H1 (cell line): ENCODE results near the gene OPN1SW. TPM values are rescaled to one million over a fixed set of nuclear protein-coding genes. Genes with fewer than 3 reads are reported as not detected.

ENCODE experiments used
- CTCF ChIA-PET: fragments of 300-600 bp; sonication (Branson Sonifier 250); formaldehyde crosslinking; loops from one replicate; lab custom pipeline; 2021; ENCODE audit not compliant: partially characterized antibody; lab: Charles Lee
- POLR2A ChIA-PET: fragments of 300-600 bp; sonication (Branson Sonifier 250); formaldehyde crosslinking; loops from one replicate; lab custom pipeline; 2021; ENCODE audit warnings: inconsistent platforms; ENCODE audit not compliant: partially characterized antibody; lab: Charles Lee
- DNase-seq, 2 experiments: peaks; one replicate each; pipeline versions ENCODE4 v3.0.0 to v3.0.0-alpha.2; 2010 to 2022; ENCODE audit warnings: low spot score in 2 of 2, low read depth in 1 of 2, mixed read lengths in 1 of 2
- FAIRE-seq: peaks from 2 replicates; lab custom pipeline; 2011; peaks lifted over from hg19 to GRCh38; lab: Jason Lieb, UNC
- H2AFZ ChIP-seq: 2 replicates; pipeline ENCODE4 v1.8.1; 2012; ENCODE audit warnings: low read length, inconsistent platforms
- H2AK5ac ChIP-seq: 2 replicates; pipeline ENCODE4 v1.6.1; 2013; ENCODE audit warnings: low read depth, low read length
- H2BK120ac ChIP-seq: replicated peaks from 2 replicates; pipeline ENCODE3; 2013; ENCODE audit warnings: low read depth, low read length, inconsistent platforms
- H2BK12ac ChIP-seq: 2 replicates; pipeline ENCODE4 v1.6.1; 2013; ENCODE audit warnings: low read depth, low read length
- H2BK15ac ChIP-seq: 2 replicates; pipeline ENCODE4 v1.6.1; 2013; ENCODE audit warnings: low read length
- H2BK20ac ChIP-seq: 2 replicates; pipeline ENCODE4 v1.6.1; 2013; ENCODE audit warnings: low read length
- H2BK5ac ChIP-seq: 2 replicates; pipeline ENCODE4 v1.6.1; 2013; ENCODE audit warnings: low read depth, low read length
- H3K14ac ChIP-seq: 2 replicates; pipeline ENCODE4 v1.6.1; 2013; ENCODE audit warnings: inconsistent platforms; ENCODE audit not compliant: insufficient read length
- H3K18ac ChIP-seq: 2 replicates; pipeline ENCODE4 v1.6.1; 2013; ENCODE audit warnings: low read length; ENCODE audit errors: extremely low read depth
- H3K23ac ChIP-seq: 2 replicates; pipeline ENCODE4 v1.6.1; 2013; ENCODE audit warnings: inconsistent platforms; ENCODE audit not compliant: insufficient read length
- H3K23me2 ChIP-seq: 2 replicates; pipeline ENCODE4 v1.6.1; 2013; ENCODE audit warnings: low read depth, low read length
- H3K27ac ChIP-seq: 2 replicates; pipeline ENCODE4 v1.6.1; 2011; ENCODE audit warnings: low read depth, low read length, inconsistent platforms
- H3K27me3 ChIP-seq, 4 experiments: replicated peaks in 1 of 4; 1 replicate in 1 of 4; 2 replicates in 3 of 4; pipeline versions ENCODE4 v1.6.1 to v1.8.1; 2011 to 2013; ENCODE audit warnings: low read length in 3 of 4, mild to moderate bottlenecking in 3 of 4, inconsistent platforms in 2 of 4, mixed read lengths in 2 of 4, moderate library complexity in 1 of 4; ENCODE audit not compliant: control insufficient read depth in 3 of 4, insufficient read depth in 3 of 4; ENCODE audit errors: extremely low read depth in 1 of 4
- H3K36me3 ChIP-seq, 4 experiments: 2 replicates each; pipeline versions ENCODE4 v1.6.1 to v1.8.1; 2011 to 2013; ENCODE audit warnings: mild to moderate bottlenecking in 4 of 4, low read length in 3 of 4, moderate library complexity in 2 of 4, control low read depth in 1 of 4, inconsistent platforms in 1 of 4; ENCODE audit not compliant: insufficient read depth in 4 of 4, control insufficient read depth in 2 of 4
- H3K4ac ChIP-seq: replicated peaks from 2 replicates; pipeline ENCODE3; 2013; ENCODE audit warnings: low read length, low read depth, mixed read lengths, inconsistent platforms; ENCODE audit not compliant: insufficient read length
- H3K4me1 ChIP-seq, 4 experiments: replicated peaks in 1 of 4; 1 replicate in 1 of 4; 2 replicates in 3 of 4; pipeline versions ENCODE4 v1.6.1 to v1.8.1; 2011 to 2013; ENCODE audit warnings: low read length in 3 of 4, inconsistent platforms in 2 of 4, mixed read lengths in 1 of 4; ENCODE audit not compliant: insufficient read depth in 4 of 4, control insufficient read depth in 3 of 4
- H3K4me2 ChIP-seq, 2 experiments: 2 replicates each; pipeline versions ENCODE4 v1.6.1 to v1.8.1; 2011 to 2013; ENCODE audit warnings: low read depth in 2 of 2, low read length in 2 of 2, control low read depth in 1 of 2, inconsistent platforms in 1 of 2, mild to moderate bottlenecking in 1 of 2; ENCODE audit not compliant: insufficient read depth in 1 of 2
- H3K4me3 ChIP-seq, 4 experiments: fragments of 200-600, 300-600 bp in 1 of 4; sonication (generic), shearing (Covaris generic), sonication (Bioruptor Twin) in 1 of 4; 2 replicates each; pipeline versions ENCODE4 v1.5.1 to v1.8.1; 2011 to 2016; ENCODE audit warnings: low read length in 4 of 4, low read depth in 3 of 4, control low read depth in 2 of 4, inconsistent platforms in 2 of 4, mild to moderate bottlenecking in 2 of 4, mixed read lengths in 1 of 4, moderate library complexity in 1 of 4; ENCODE audit not compliant: insufficient read depth in 2 of 4; ENCODE audit errors: extremely low read depth in 1 of 4
- H3K56ac ChIP-seq: replicated peaks from 2 replicates; pipeline ENCODE3; 2013; ENCODE audit warnings: low read depth, mild to moderate bottlenecking, mixed read lengths, low read length, inconsistent platforms; ENCODE audit not compliant: insufficient read length
- H3K79me1 ChIP-seq: 2 replicates; pipeline ENCODE4 v1.6.1; 2013; ENCODE audit warnings: low read depth, low read length, control low read depth
- H3K79me2 ChIP-seq, 2 experiments: 2 replicates each; pipeline versions ENCODE4 v1.6.1 to v1.8.1; 2012 to 2013; ENCODE audit warnings: low read length in 2 of 2, mild to moderate bottlenecking in 2 of 2, inconsistent platforms in 1 of 2; ENCODE audit not compliant: insufficient read depth in 2 of 2, control insufficient read depth in 1 of 2
- H3K9ac ChIP-seq, 4 experiments: replicated peaks in 1 of 4; 1 replicate in 1 of 4; 2 replicates in 3 of 4; pipeline versions ENCODE4 v1.6.1 to v1.8.1; 2011 to 2013; ENCODE audit warnings: low read depth in 3 of 4, low read length in 3 of 4, control low read depth in 2 of 4, mild to moderate bottlenecking in 2 of 4, moderate library complexity in 2 of 4, inconsistent platforms in 1 of 4; ENCODE audit errors: extremely low read depth in 1 of 4
- H3K9me3 ChIP-seq, 2 experiments: 2 replicates each; pipeline versions ENCODE4 v1.6.1 to v1.8.1; 2012 to 2013; ENCODE audit warnings: mild to moderate bottlenecking in 2 of 2, moderate library complexity in 2 of 2, control low read depth in 1 of 2, inconsistent platforms in 1 of 2, low read depth in 1 of 2, low read length in 1 of 2, mixed read lengths in 1 of 2; ENCODE audit not compliant: insufficient read depth in 2 of 2
- H4K20me1 ChIP-seq, 2 experiments: replicated peaks in 1 of 2; 2 replicates each; pipeline versions ENCODE3 to v1.8.1; 2011 to 2013; ENCODE audit warnings: inconsistent platforms in 2 of 2, low read length in 2 of 2, mild to moderate bottlenecking in 1 of 2; ENCODE audit not compliant: insufficient read depth in 2 of 2, control insufficient read depth in 1 of 2
- H4K5ac ChIP-seq: 2 replicates; pipeline ENCODE4 v1.6.1; 2013; ENCODE audit warnings: low read length, low read depth, mixed read lengths, inconsistent platforms; ENCODE audit not compliant: insufficient read length
- H4K8ac ChIP-seq: 2 replicates; pipeline ENCODE4 v1.8.0; 2013; ENCODE audit warnings: mild to moderate bottlenecking, moderate library complexity, low read length, inconsistent platforms; ENCODE audit not compliant: insufficient read depth; ENCODE audit errors: extremely low read depth
- H4K91ac ChIP-seq: replicated peaks from 2 replicates; pipeline ENCODE3; 2013; ENCODE audit warnings: low read length, mixed read lengths, inconsistent platforms; ENCODE audit not compliant: insufficient read length
- ASH2L ChIP-seq: fragments of 200-600, 300-600 bp; sonication (generic); IDR thresholded peaks from one replicate; pipeline ENCODE4 v1.7.1; 2017; ENCODE audit warnings: low read length
- E2F6 ChIP-seq: IDR thresholded peaks from 2 replicates; pipeline ENCODE4 v1.6.1; 2012; ENCODE audit warnings: inconsistent platforms
- EZH2 ChIP-seq: fragments of 200-600 bp; sonication (generic); IDR thresholded peaks from 2 replicates; pipeline ENCODE4 v1.7.1; 2012; ENCODE audit warnings: low read depth, mild to moderate bottlenecking, moderate library complexity, low read length, inconsistent platforms; ENCODE audit not compliant: severe bottlenecking
- HDAC6 ChIP-seq: IDR thresholded peaks from one replicate; pipeline ENCODE4 v1.7.1; 2012; ENCODE audit warnings: low read depth, mild to moderate bottlenecking, inconsistent platforms, low read length, moderate library complexity
- JUN ChIP-seq: IDR thresholded peaks from 2 replicates; pipeline ENCODE4 v1.6.1; 2011; ENCODE audit warnings: low read depth, mild to moderate bottlenecking, improper control_type of control experiment, low read length
- JUND ChIP-seq: IDR thresholded peaks from 2 replicates; pipeline ENCODE4 v1.6.1; 2011; ENCODE audit warnings: mild to moderate bottlenecking, improper control_type of control experiment, low read length
- NANOG ChIP-seq: IDR thresholded peaks from 2 replicates; pipeline ENCODE4 v1.6.1; 2011; ENCODE audit warnings: low read length, low read depth, mild to moderate bottlenecking, inconsistent platforms; ENCODE audit not compliant: insufficient read depth, poor library complexity, severe bottlenecking
- TBP ChIP-seq: IDR thresholded peaks from 2 replicates; pipeline ENCODE4 v1.6.1; 2011; ENCODE audit warnings: low read depth, low read length, improper control_type of control experiment
- TCF12 ChIP-seq: IDR thresholded peaks from 2 replicates; pipeline ENCODE4 v1.6.1; 2011; ENCODE audit warnings: low read depth, mild to moderate bottlenecking, low read length
- WGBS, 2 experiments: shearing (Covaris generic) in 1 of 2; methylation state at CpG; one replicate each; pipeline versions ENCODE4 v1.1.6 to v1.1.7; 2013 to 2015; ENCODE audit warnings: low lambda C conversion rate in 2 of 2, mixed read lengths in 2 of 2, inconsistent platforms in 1 of 2, low coverage in 1 of 2, missing lambda C conversion rate in 1 of 2; ENCODE audit not compliant: insufficient replicate concordance in 2 of 2, insufficient coverage in 1 of 2, insufficient read length in 1 of 2; ENCODE audit errors: extremely low coverage in 1 of 2, missing lambda C conversion rate in 1 of 2; 5-methylcytosine and 5-hydroxymethylcytosine counted together
- polyA plus RNA-seq, 7 experiments: library from polyadenylated mRNA; depleted of rRNA in 3 of 7; stranded (reverse) in 5 of 7; unstranded in 2 of 7; fragments of >200 nt in 5 of 7; fragments of 200-250 nt in 2 of 7; gene quantifications; 1 replicate in 5 of 7; 2 replicates in 1 of 7; 4 replicates in 1 of 7; pipeline versions ENCODE4 v1.2.1 to v1.2.3, GENCODE V29; 2011 to 2013; ENCODE audit warnings: missing spikeins in 2 of 7, mixed read lengths in 2 of 7
- total RNA-seq: library from RNA; stranded (reverse); fragmentation: NEBNext Ultra II Directional; extraction: Animal tissue kit (Norgen Biotek cat#: 25700); gene quantifications from 2 replicates; pipeline ENCODE4 v1.2.1, GENCODE V29; 2021

The OPN1SW gene
- total and polyA plus RNA-seq, 2 of the 8 experiments (the other 6 are each of a cell fraction or from before 2014, with no cell fraction given) = not detected

GRCh38 chr7:128801667-128802418, 26.2 kb upstream of the OPN1SW start:
- no peaks in the 10 kb centered on the region for H3K27me3 ChIP-seq
- no peak overlapping the region for H2BK5ac ChIP-seq
- H3K79me2 ChIP-seq = no peaks in the 10 kb centered on the region
- ChIA-PET CTCF (interaction anchor here (0.6 to 2.9 kb wide), 7 partner anchors 8 to 126 kb away, joined by 3 to 7 read pairs (median 4); no protein-coding TSS in a partner anchor), POLR2A (interaction anchor here (1.0 to 2.0 kb wide), 7 partner anchors 10 to 34 kb away, joined by 3 to 6 read pairs (median 3); no protein-coding TSS in a partner anchor)
- no peak for FAIRE-seq
- no peak overlapping the region for H3K56ac ChIP-seq
- no peak overlapping the region for H3K4me3 ChIP-seq
- no peak overlapping the region for H4K8ac ChIP-seq
- TF ChIP-seq JUND (no peak), E2F6 (no peak), EZH2 (no peak), HDAC6 (no peak), TCF12 (no peak), ASH2L (no peak), TBP (no peak), NANOG (no peak), JUN (no peak)
- DNase-seq = no peak
- no peak overlapping the region for H4K5ac ChIP-seq
- 88% methylated on average over 2 of the region's 2 CpGs; no CpG with 5 or more reads in 1 of the 2 experiments for WGBS, 2 experiments
- no peak overlapping the region for H3K4ac ChIP-seq
- no peaks in the 10 kb centered on the region for H3K9me3 ChIP-seq
- H4K91ac ChIP-seq = no peak overlapping the region
- H3K23ac ChIP-seq = no peak overlapping the region
- no peak overlapping the region for H2BK20ac ChIP-seq
- H3K14ac ChIP-seq = no peak overlapping the region
- H3K9ac ChIP-seq = no peak overlapping the region
- H3K27ac ChIP-seq = no peak overlapping the region
- H2BK15ac ChIP-seq = no peak overlapping the region
- no peak overlapping the region for H2AFZ ChIP-seq
- H3K4me2 ChIP-seq = no peak overlapping the region
- H2BK12ac ChIP-seq = no peak overlapping the region
- no peak overlapping the region for H2AK5ac ChIP-seq
- no peaks in the 10 kb centered on the region for H3K4me1 ChIP-seq
- no peaks in the 10 kb centered on the region for H3K79me1 ChIP-seq
- H2BK120ac ChIP-seq = no peak overlapping the region
- H3K23me2 ChIP-seq = no peaks in the 10 kb centered on the region
- H3K18ac ChIP-seq = no peak overlapping the region
- H3K36me3 ChIP-seq = peaks cover 19 to 70% (median 40%) of the 10 kb centered on the region in 4 experiments; a peak in 7 of 8 replicates
- H4K20me1 ChIP-seq = no peaks in the 10 kb centered on the region
